T-helper 2 cell treated with Interferon-gamma antibody and Interleukin-4, amounts not matched to agents 5 μg/mL and 100 μg/mL, for 36 hours (primary cell): ENCODE data around the gene LRRC14B.

Experiments
- DNase-seq: peaks from one replicate; pipeline ENCODE4 v3.0.0; 2021; ENCODE audit warnings: low spot score
- H3K27ac Mint-ChIP-seq: one replicate; pipeline ENCODE4 v1.8.0; 2021; ENCODE audit warnings: mild to moderate bottlenecking, mixed read lengths
- H3K27me3 Mint-ChIP-seq: one replicate; pipeline ENCODE4 v1.8.0; 2021; ENCODE audit warnings: low read depth, mixed read lengths
- H3K36me3 Mint-ChIP-seq: one replicate; pipeline ENCODE4 v1.8.0; 2021; ENCODE audit warnings: low read depth, mixed read lengths
- H3K4me1 Mint-ChIP-seq: one replicate; pipeline ENCODE4 v1.8.0; 2021; ENCODE audit warnings: low read depth, mixed read lengths
- H3K4me3 Mint-ChIP-seq: one replicate; pipeline ENCODE4 v1.8.0; 2022; ENCODE audit warnings: mild to moderate bottlenecking, moderate library complexity, mixed read lengths
- H3K9me3 Mint-ChIP-seq: one replicate; pipeline ENCODE4 v1.8.0; 2021; ENCODE audit warnings: mixed read lengths

LRRC14B gene

GRCh38 chr5:174876-175465, 16.3 kb upstream of the LRRC14B start:
- Mint-ChIP-seq H3K4me3 (no peak overlapping the region), H3K4me1 (no peaks in the 10 kb centered on the region), H3K36me3 (no peaks in the 10 kb centered on the region), H3K27me3 (no peaks in the 10 kb centered on the region), H3K27ac (no peak overlapping the region), H3K9me3 (no peaks in the 10 kb centered on the region)
- no peak for DNase-seq

DNA sequence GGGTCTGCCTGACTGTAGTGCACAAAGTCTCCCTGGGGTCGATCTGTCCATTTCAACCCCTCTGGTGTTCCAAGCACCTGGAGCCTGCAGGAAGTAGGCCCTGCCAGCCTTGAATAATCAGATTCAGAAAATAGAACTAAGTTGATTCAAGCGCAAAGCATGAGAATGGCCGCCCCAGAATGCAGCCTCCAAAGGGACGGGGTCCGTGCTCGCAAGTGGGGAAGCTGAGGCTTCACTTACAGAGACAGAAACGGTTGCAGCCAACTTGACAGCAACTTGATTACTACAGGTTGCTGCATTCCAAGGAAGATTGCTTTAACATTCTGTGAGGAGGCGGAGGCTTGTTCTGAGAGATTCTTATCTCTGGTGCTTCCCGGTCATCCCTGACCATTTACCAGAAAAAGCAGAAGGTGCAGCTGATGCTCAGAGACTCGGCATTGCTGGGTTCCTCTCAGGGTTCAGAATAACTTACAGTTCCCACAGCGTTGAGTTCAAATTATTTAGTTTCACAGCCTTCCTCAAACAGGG, 14.9 kb upstream of the LRRC14B start:
- Mint-ChIP-seq H3K27ac (no peak overlapping the region), H3K27me3 (no peaks in the 10 kb centered on the region), H3K9me3 (no peaks in the 10 kb centered on the region), H3K4me3 (no peak overlapping the region), H3K4me1 (no peaks in the 10 kb centered on the region), H3K36me3 (no peaks in the 10 kb centered on the region)
- DNase-seq = no peak

DNA sequence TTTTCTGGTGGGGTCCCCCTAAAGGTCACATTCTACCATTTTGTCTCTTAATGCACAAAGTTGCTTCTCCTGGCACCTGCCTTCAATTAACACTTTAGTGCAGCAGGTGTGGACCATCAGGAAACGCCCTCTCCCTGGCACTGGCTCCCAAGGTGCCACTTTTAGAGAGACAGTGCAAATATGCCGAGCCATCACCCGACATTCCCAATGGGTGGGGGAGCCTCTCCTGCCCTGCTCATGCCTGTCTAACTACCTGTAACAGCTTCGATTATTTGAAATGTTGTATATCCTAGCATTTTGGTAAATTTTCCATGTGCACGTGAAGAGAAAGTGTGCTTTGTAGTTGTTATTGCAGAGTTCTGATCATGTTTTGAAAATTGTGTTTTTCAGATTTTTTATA, 13.2 kb upstream of the LRRC14B start:
- DNase-seq = no peak
- no peak overlapping the region for H3K27ac Mint-ChIP-seq
- H3K4me3 Mint-ChIP-seq = no peak overlapping the region
- no peaks in the 10 kb centered on the region for H3K4me1 Mint-ChIP-seq
- no peaks in the 10 kb centered on the region for H3K9me3 Mint-ChIP-seq
- no peaks in the 10 kb centered on the region for H3K27me3 Mint-ChIP-seq
- no peaks in the 10 kb centered on the region for H3K36me3 Mint-ChIP-seq

DNA sequence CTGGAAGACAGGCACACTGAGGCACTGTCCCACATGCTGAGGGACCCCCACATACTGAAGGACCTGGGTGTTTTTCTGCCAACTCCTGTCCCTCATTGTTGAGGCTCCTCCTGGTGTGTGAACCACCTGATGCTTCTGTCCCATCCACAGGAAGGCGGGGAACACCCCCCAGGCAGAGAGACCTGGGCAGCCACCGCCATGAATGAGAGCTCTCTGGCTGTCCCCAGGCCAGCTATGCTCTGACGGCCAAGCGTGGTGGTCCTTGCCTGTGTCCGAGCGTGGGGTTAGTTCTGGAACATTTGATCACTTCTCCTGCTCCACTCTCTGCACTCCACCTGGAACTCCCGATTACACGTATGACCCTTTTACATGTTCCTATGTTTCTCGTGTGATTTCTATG, 11.9 kb upstream of the LRRC14B start:
- Mint-ChIP-seq H3K4me3 (no peak overlapping the region), H3K9me3 (no peaks in the 10 kb centered on the region), H3K27me3 (no peaks in the 10 kb centered on the region), H3K4me1 (no peaks in the 10 kb centered on the region), H3K27ac (no peak overlapping the region), H3K36me3 (no peaks in the 10 kb centered on the region)
- no peak for DNase-seq

DNA sequence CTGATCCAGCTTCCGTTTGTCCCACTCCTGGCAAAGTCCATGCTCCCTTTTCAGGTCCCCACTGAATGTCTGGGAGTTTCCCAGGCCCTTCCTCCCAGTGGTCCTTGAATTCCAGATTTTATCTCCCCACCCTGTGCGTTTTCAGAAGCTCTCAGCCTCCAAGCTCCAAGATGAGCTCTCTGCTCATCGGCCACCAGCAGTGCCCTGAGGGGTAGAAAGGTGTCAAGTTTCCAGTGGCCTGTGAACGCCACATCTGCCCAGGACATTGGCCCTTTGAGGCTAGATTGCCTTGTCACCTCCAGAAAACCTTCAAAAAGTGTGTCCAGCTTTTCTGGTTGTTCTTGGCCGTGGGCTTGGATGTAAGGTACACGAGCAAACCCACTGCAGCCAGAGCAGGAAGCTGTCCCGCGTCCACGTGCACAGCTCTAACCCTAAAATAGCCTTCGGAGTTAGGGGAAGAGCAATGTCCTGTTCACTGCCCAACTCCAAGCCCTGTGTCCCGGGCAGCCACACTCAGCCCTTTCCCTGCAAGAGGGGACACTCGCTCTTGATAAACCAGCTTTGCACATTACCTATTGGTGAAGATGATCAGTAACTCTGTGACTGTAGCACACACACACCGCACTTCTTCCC, 10.9 kb upstream of the LRRC14B start:
- no peak overlapping the region for H3K4me3 Mint-ChIP-seq
- no peaks in the 10 kb centered on the region for H3K4me1 Mint-ChIP-seq
- H3K9me3 Mint-ChIP-seq = no peaks in the 10 kb centered on the region
- H3K27ac Mint-ChIP-seq = no peak overlapping the region
- H3K36me3 Mint-ChIP-seq = no peaks in the 10 kb centered on the region
- no peaks in the 10 kb centered on the region for H3K27me3 Mint-ChIP-seq
- no peak for DNase-seq

- DNase-seq = no peak
- Mint-ChIP-seq H3K9me3 (no peaks in the 10 kb centered on the region), H3K4me3 (no peak overlapping the region), H3K27me3 (no peaks in the 10 kb centered on the region), H3K36me3 (no peaks in the 10 kb centered on the region), H3K27ac (no peak overlapping the region), H3K4me1 (no peaks in the 10 kb centered on the region)
Measured at GRCh38 chr5:181160-181559, 10.1 kb upstream of the LRRC14B start.

DNA sequence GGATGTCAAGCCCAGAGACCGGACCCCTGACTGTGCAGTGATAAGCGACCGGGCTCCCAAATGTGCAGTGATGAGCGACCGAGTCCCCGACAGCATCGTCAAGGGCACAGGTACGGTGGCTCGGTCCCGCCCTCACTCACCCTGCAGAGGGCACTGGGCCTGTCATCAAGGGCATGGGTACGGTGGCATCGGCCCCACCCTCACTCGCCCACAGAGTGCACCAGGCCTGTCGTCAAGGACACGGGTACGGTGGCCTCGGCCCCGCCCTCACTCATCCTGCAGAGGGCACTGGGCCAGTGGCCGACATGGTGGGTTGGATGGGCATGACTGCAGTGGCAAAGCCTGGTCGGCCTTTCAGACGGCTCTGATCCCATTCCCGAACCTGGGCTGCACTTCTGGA, 9.7 kb upstream of the LRRC14B start:
- no peaks in the 10 kb centered on the region for H3K27me3 Mint-ChIP-seq
- DNase-seq = no peak
- no peaks in the 10 kb centered on the region for H3K9me3 Mint-ChIP-seq
- H3K36me3 Mint-ChIP-seq = no peaks in the 10 kb centered on the region
- H3K27ac Mint-ChIP-seq = no peak overlapping the region
- H3K4me1 Mint-ChIP-seq = no peaks in the 10 kb centered on the region
- no peak overlapping the region for H3K4me3 Mint-ChIP-seq

DNA sequence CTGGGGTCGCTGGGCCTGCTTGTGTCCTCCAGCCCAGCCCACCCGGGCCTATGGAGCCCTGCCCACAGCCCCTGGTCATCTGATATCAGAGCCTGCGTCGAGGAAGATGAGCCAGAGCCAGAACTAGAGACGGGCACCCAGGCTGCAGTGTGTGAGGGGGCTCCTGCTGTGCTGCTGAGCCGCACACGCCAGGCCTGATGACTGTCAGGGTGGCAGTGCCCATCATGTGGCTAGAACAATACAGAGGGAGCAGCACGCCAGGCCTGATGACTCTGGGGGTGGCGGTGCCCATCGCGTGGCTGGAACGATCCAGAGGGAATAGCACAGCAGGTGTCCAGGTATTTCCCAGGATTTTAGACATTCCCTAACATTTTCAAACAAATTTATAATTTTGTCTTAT, 9.2 kb upstream of the LRRC14B start:
- no peaks in the 10 kb centered on the region for H3K36me3 Mint-ChIP-seq
- no peak overlapping the region for H3K27ac Mint-ChIP-seq
- H3K4me1 Mint-ChIP-seq = no peaks in the 10 kb centered on the region
- H3K27me3 Mint-ChIP-seq = no peaks in the 10 kb centered on the region
- no peak for DNase-seq
- H3K4me3 Mint-ChIP-seq = no peak overlapping the region
- H3K9me3 Mint-ChIP-seq = no peaks in the 10 kb centered on the region

GRCh38 chr5:184471-184870, 6.8 kb upstream of the LRRC14B start:
- no peaks in the 10 kb centered on the region for H3K36me3 Mint-ChIP-seq
- H3K4me1 Mint-ChIP-seq = peaks cover 5% of the 10 kb centered on the region
- no peak overlapping the region for H3K27ac Mint-ChIP-seq
- H3K27me3 Mint-ChIP-seq = no peaks in the 10 kb centered on the region
- no peak overlapping the region for H3K4me3 Mint-ChIP-seq
- H3K9me3 Mint-ChIP-seq = no peaks in the 10 kb centered on the region
- DNase-seq = no peak

DNA sequence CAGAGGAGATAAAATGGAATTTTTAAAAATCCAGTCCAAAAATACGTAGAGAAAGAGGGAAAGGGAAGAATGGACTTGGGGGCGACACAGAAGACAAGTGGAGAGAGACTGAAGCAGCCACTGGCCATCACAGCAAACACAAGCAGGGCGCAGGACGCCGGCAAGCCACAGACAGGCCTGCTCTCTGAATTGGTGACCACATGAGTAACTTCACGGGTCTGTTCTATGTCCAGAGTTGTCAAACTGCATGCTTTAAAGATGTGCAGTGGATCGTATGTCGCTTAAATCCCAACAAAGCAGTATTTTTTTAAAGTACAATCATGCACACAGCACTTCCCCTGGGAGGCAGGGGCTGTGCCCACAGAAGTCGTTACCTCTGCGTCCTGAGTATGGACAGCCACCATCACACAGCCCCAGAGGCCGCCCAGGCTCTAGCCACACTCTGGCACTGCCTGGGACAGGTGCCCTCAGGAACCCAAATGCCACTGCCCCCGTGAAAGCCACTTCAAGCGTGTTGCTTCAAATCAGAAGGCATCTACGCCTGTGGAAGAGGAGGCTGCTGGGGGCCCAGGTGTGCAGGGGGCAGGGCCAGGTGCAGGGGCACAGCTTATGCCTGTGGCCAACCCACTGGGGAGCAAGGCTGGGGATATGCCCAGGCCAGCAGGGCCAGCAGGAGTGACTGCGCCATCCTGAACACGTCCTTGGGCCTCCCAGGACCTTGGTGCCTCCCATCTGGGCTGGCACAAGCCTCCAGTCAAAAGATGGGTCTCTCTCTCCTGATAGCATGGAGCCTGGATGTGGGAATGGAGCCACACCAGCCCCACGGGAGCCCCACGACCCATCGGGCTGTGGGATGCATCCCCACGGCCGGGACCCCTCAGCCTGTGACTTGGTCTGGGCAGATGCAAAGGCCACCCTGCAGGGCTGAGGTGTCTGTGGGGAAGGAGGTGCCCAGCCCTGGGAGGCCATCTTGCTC, 5.9 kb upstream of the LRRC14B start:
- H3K27me3 Mint-ChIP-seq = peaks cover 4% of the 10 kb centered on the region
- no peak overlapping the region for H3K27ac Mint-ChIP-seq
- no peak for DNase-seq
- H3K4me1 Mint-ChIP-seq = peaks cover 8% of the 10 kb centered on the region
- no peaks in the 10 kb centered on the region for H3K9me3 Mint-ChIP-seq
- H3K36me3 Mint-ChIP-seq = no peaks in the 10 kb centered on the region
- no peak overlapping the region for H3K4me3 Mint-ChIP-seq

- H3K27me3 Mint-ChIP-seq = peaks cover 5% of the 10 kb centered on the region
- H3K9me3 Mint-ChIP-seq = no peaks in the 10 kb centered on the region
- no peak overlapping the region for H3K4me3 Mint-ChIP-seq
- H3K27ac Mint-ChIP-seq = no peak overlapping the region
- H3K4me1 Mint-ChIP-seq = peaks cover 8% of the 10 kb centered on the region
- H3K36me3 Mint-ChIP-seq = no peaks in the 10 kb centered on the region
- no peak for DNase-seq
Measured at GRCh38 chr5:186091-187041, 4.9 kb upstream of the LRRC14B start.

GRCh38 chr5:187042-187431, 4.3 kb upstream of the LRRC14B start:
- no peak for DNase-seq
- Mint-ChIP-seq H3K4me3 (no peak overlapping the region), H3K36me3 (no peaks in the 10 kb centered on the region)

DNA sequence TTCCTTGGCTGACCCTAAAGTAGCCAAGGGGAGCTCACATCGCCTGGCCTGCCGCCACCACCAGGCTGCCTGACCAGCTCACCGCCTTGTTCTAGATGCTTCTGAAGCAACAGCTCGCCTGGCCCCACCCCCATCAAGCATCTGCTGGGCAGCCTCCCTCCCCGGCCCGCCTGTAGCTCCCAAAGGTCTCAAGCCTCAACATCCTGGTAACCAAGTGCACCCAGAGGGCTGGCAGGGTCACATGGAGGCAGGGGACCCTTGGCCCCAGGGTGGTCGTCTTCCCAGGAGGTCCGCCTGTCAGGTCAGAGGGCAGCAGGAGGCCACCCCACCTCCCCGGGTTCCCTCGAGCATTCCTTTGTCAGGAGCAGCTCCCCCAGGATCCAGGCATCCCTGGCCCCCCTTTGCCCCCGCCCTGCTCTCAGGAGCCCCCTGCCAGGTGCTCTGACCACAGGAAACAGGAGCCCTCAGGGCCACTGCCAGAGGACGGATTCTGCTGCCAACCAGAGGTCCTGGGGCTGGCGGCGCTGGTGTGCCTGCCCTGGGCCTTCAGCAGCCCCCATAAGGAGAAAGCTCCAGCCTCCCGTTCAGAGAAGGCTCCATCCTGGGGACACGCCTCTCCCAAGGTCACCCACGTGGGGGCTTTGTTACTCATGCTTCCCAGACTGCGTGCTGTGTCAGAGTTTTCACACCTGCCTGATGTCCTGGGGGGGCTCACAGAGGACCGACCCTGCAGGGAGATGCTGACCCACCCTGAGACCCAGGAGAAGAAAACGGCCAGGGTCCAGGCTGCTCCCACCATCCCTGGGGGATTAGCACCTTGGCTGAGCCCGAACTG, 3.5 kb upstream of the LRRC14B start:
- peaks cover 8% of the 10 kb centered on the region for H3K4me1 Mint-ChIP-seq
- no peak overlapping the region for H3K4me3 Mint-ChIP-seq
- no peaks in the 10 kb centered on the region for H3K36me3 Mint-ChIP-seq
- no peak for DNase-seq
- no peaks in the 10 kb centered on the region for H3K9me3 Mint-ChIP-seq
- H3K27me3 Mint-ChIP-seq = peaks cover 5% of the 10 kb centered on the region
- H3K27ac Mint-ChIP-seq = no peak overlapping the region

More at GRCh38 chr5:187042-187431, 4.3 kb upstream of the LRRC14B start:
- H3K27ac Mint-ChIP-seq = no peak overlapping the region
- peaks cover 8% of the 10 kb centered on the region for H3K4me1 Mint-ChIP-seq
- H3K27me3 Mint-ChIP-seq = peaks cover 5% of the 10 kb centered on the region
- no peaks in the 10 kb centered on the region for H3K9me3 Mint-ChIP-seq
